ENCODE measurements around the gene GTPBP3. TPM values are rescaled to one million over a fixed set of nuclear protein-coding genes. Genes with fewer than 3 reads are reported as not detected.

GTPBP3 gene
- total RNA-seq, 4 donors from 2014 or later: 15.9 to 59.4 (median 28.8) TPM

- no peak for DNase-seq (ENCODE audit: low spot score in 2 of 2)
- no peak overlapping the region for H3K27ac ChIP-seq
- no peaks in the 10 kb centered on the region for H3K27me3 ChIP-seq
- H3K9me3 ChIP-seq: no peaks in the 10 kb centered on the region
- H3K36me3 ChIP-seq: peaks cover 0 to 62% (median 0%) of the 10 kb centered on the region in 3 donors
- WGBS, 2 donors: 83 to 88% methylated on average over 51 of the region's 51 CpGs
- TF ChIP-seq, protein P1, sequence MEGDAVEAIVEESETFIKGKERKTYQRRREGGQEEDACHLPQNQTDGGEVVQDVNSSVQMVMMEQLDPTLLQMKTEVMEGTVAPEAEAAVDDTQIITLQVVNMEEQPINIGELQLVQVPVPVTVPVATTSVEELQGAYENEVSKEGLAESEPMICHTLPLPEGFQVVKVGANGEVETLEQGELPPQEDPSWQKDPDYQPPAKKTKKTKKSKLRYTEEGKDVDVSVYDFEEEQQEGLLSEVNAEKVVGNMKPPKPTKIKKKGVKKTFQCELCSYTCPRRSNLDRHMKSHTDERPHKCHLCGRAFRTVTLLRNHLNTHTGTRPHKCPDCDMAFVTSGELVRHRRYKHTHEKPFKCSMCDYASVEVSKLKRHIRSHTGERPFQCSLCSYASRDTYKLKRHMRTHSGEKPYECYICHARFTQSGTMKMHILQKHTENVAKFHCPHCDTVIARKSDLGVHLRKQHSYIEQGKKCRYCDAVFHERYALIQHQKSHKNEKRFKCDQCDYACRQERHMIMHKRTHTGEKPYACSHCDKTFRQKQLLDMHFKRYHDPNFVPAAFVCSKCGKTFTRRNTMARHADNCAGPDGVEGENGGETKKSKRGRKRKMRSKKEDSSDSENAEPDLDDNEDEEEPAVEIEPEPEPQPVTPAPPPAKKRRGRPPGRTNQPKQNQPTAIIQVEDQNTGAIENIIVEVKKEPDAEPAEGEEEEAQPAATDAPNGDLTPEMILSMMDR (IDR thresholded peaks at IDR 0.05): no peak
- TF ChIP-seq POLR2A (IDR thresholded peaks at IDR 0.05): no peak
- no peak for TF ChIP-seq EP300 (IDR thresholded peaks at IDR 0.05)
- peaks cover 0 to 66% (median 20%) of the 10 kb centered on the region in 4 donors for H3K4me1 ChIP-seq
- H3K4me3 ChIP-seq: peak overlapping the region in 1 of 4 donors; percentile 46
These were observed 7.7 kb upstream of the GTPBP3 start for GRCh38 chr19:17329366-17330261.

DNA sequence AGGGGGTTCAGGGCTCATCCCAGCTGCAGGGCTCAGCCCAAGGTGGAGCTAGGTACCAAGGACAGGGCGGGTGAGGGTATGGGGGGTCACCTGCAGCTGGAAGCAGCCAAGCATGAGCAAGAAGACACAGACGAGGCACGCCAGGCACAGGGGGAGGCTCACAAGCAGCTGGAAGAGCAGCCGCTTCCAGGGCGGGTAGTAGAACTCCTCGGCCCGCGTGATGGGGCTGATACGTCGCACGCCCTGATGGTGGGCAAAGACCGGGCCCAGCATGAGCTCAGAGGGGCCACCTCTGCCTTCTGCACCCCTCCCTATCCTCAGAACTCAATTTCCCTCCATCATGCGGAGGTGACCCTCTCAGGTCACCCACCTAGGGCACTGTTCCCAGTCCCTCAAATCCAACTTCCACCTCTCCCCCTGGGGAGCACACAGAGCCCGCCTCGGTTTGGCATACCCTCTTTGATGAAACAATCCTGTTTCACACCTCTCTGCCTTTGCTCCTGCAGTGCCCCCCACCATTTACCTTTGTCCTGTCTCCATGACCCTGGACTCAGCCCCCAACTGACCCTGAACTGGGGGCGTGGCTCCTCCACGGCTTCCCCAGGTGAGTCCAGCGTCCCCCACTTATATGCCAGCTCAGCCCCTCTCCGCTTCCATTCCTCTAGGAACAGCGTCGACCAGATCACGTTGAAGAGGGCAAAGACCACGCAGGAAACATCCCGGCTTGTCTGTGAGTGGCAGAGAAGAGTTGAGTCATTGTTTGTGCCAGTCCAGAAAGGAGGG is 6.9 kb upstream of the GTPBP3 start:
- no peak for DNase-seq (ENCODE audit: low spot score in 2 of 2)
- WGBS, 2 donors: 91 to 93% methylated on average over 24 of the region's 24 CpGs
- Histone ChIP-seq H3K27me3 (no peaks in the 10 kb centered on the region), H3K36me3 (peaks cover 0 to 54% (median 0%) of the 10 kb centered on the region in 3 donors), H3K27ac (no peak overlapping the region), H3K4me1 (peaks cover 0 to 67% (median 22%) of the 10 kb centered on the region in 4 donors), H3K4me3 (no peak overlapping the region), H3K9me3 (no peaks in the 10 kb centered on the region)
- no peak for TF ChIP-seq EP300 (IDR thresholded peaks at IDR 0.05)
- TF ChIP-seq, protein P1 (IDR thresholded peaks at IDR 0.05): no peak
- TF ChIP-seq POLR2A (IDR thresholded peaks at IDR 0.05): no peak

DNA sequence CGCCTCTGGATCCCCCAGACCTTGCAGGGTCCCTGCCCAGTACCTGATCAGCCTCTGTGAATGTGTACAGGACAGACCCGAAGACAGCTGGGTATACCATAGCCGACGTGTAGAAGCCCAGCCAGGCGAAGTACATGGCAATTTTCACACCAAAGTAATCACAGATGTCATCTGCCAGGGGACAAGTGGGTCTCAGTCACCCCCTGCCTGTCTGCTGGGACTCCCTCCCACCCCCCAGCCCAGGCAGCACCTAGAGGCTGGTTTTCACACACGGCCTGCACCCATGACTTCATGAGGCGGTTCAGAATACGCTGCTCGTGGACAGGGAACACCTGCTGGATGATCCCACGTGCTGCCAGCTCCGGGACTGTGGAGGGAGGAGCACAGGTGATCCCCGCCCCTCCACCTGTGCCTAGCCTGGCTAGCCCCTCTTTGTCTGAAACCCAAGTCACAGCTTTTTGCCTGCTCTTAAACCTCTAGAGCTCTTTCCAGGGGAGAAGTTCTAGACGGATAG is 6.3 kb upstream of the GTPBP3 start:
- no peak for DNase-seq (ENCODE audit: low spot score in 2 of 2)
- TF ChIP-seq, protein P1 (IDR thresholded peaks at IDR 0.05): no peak
- TF ChIP-seq POLR2A (IDR thresholded peaks at IDR 0.05): no peak
- no peak for TF ChIP-seq EP300 (IDR thresholded peaks at IDR 0.05)
- Histone ChIP-seq H3K27ac (no peak overlapping the region), H3K4me3 (no peak overlapping the region), H3K27me3 (no peaks in the 10 kb centered on the region), H3K4me1 (peaks cover 0 to 67% (median 22%) of the 10 kb centered on the region in 4 donors), H3K9me3 (no peaks in the 10 kb centered on the region), H3K36me3 (peaks cover 0 to 49% (median 0%) of the 10 kb centered on the region in 3 donors)
- 85 to 86% methylated on average over 13 of the region's 13 CpGs for WGBS, 2 donors

- Histone ChIP-seq H3K36me3 (peaks cover 0 to 39% (median 0%) of the 10 kb centered on the region in 3 donors), H3K27ac (no peak overlapping the region), H3K27me3 (no peaks in the 10 kb centered on the region), H3K4me1 (peaks cover 0 to 58% (median 22%) of the 10 kb centered on the region in 4 donors), H3K4me3 (no peak overlapping the region), H3K9me3 (no peaks in the 10 kb centered on the region)
- TF ChIP-seq EP300 (IDR thresholded peaks at IDR 0.05) (no peak), POLR2A (IDR thresholded peaks at IDR 0.05) (no peak)
- TF ChIP-seq, protein P1 (IDR thresholded peaks at IDR 0.05): no peak
- DNase-seq (ENCODE audit: low spot score in 2 of 2): no peak
- 90% methylated on average over 8 of the region's 8 CpGs for WGBS, 2 donors
These were observed 5.0 kb upstream of the GTPBP3 start for GRCh38 chr19:17332360-17332676.

Data from tibial nerve (tissue), 4 donors.